ENCODE measurements around the gene ITGAE. TPM values are rescaled to one million over a fixed set of nuclear protein-coding genes. Genes with fewer than 3 reads are reported as not detected.

Gene ITGAE
- total and polyA plus RNA-seq, 2 experiments from 2014 or later = 11.7 to 44.9 TPM

GRCh38 chr17:3773966-3774365 lies 27.0 kb downstream of the ITGAE start:
- Histone ChIP-seq H3K4me2 (no peak overlapping the region), H2AFZ (no peak overlapping the region), H4K20me1 (replicated peaks; ENCODE audit: insufficient read depth) (no peaks in the 10 kb centered on the region), H3K27ac (ENCODE audit: low read depth) (no peak overlapping the region), H3F3A (replicated peaks; ENCODE audit: low read depth) (no peaks in the 10 kb centered on the region), H3K36me3 (ENCODE audit: insufficient read depth) (no peaks in the 10 kb centered on the region), H3K4me3 (no peak overlapping the region), H3K9me2 (ENCODE audit: insufficient read depth) (no peaks in the 10 kb centered on the region), H3K79me2 (replicated peaks; ENCODE audit: insufficient read depth) (no peaks in the 10 kb centered on the region), H3K4me1 (ENCODE audit: insufficient read depth) (no peaks in the 10 kb centered on the region; the same call in 1 of the 2 replicates), H3K27me3 (ENCODE audit: insufficient read depth) (no peaks in the 10 kb centered on the region)
- Mint-ChIP-seq H3K4me3 (no peak overlapping the region), H3K36me3 (ENCODE audit: low read depth) (no peaks in the 10 kb centered on the region), H3K4me1 (peaks cover 16% of the 10 kb centered on the region), H3K9me3 (no peaks in the 10 kb centered on the region), H3K27me3 (ENCODE audit: insufficient read depth, low read depth, poor library complexity) (peaks cover 8% of the 10 kb centered on the region), H3K27ac (no peak overlapping the region; the same call in 1 of the 2 replicates)
- DNase-seq (ENCODE audit: low spot score) (no peak), ATAC-seq (no peak)
- no peak for TF ChIP-seq ZNF331 (CRISPR knock-in tag; IDR thresholded peaks at IDR 0.05; ENCODE audit: low read depth)
- no peak for TF ChIP-seq REST (IDR thresholded peaks at IDR 0.05; ENCODE audit: unreplicated experiment)
- TF ChIP-seq NANOG (IDR thresholded peaks at IDR 0.05; ENCODE audit: borderline replicate concordance) = no peak
- no peak for TF ChIP-seq ETS1 (IDR thresholded peaks at IDR 0.05)
- TF ChIP-seq POLR2AphosphoS5 (IDR thresholded peaks at IDR 0.05; ENCODE audit: low read depth) = no peak
- TF ChIP-seq CREB1 (CRISPR knock-in tag; IDR thresholded peaks at IDR 0.05; ENCODE audit: low read depth) = no peak
- no peak for TF ChIP-seq EZH2 (IDR thresholded peaks at IDR 0.05; ENCODE audit: low read depth, unreplicated experiment)
- TF ChIP-seq STAT1 (IDR thresholded peaks at IDR 0.05; ENCODE audit: unreplicated experiment) = no peak
- TF ChIP-seq ZNF462 (CRISPR knock-in tag; IDR thresholded peaks at IDR 0.05) = no peak

Data from GM23338 (cell line).